ENCODE measurements around the gene WASF2.

WASF2 gene

GRCh38 chr1:27357281-27358037, 132.5 kb downstream of the WASF2 start:
- DNase-seq (ENCODE audit: low read depth) = peak; percentile 52

GRCh38 chr1:27356619-27357280, 133.2 kb downstream of the WASF2 start:
- no peak for DNase-seq (ENCODE audit: low read depth)

- no peak for DNase-seq (ENCODE audit: low read depth)
These were observed 133.7 kb downstream of the WASF2 start for GRCh38 chr1:27356277-27356618.

GRCh38 chr1:27355683-27356082, 134.3 kb downstream of the WASF2 start:
- no peak for DNase-seq (ENCODE audit: low read depth)
